Skeletal muscle satellite cell (primary cell): ENCODE measurements around the gene KRTAP4-5.
A peak's percentile ranks its signal among the peaks of the same experiment; 100 is the strongest.
"Not testable (repeated sequence)": the region's sequence is repeated elsewhere in the genome, so short reads cannot be mapped to it uniquely, and the experiment has no call there.

Experiments
- H3K27me3 ChIP-seq: 2 replicates; pipeline ENCODE4 v1.7.0; 2013; ENCODE audit warnings: low read length; ENCODE audit not compliant: control insufficient read depth, insufficient read depth
- H3K36me3 ChIP-seq: 2 replicates; pipeline ENCODE4 v1.7.0; 2013; ENCODE audit warnings: mild to moderate bottlenecking, control low read depth, low read length; ENCODE audit not compliant: insufficient read depth
- H3K4me1 ChIP-seq: 2 replicates; pipeline ENCODE4 v1.7.0; 2013; ENCODE audit warnings: low read length; ENCODE audit not compliant: control insufficient read depth, insufficient read depth
- H3K4me2 ChIP-seq: 2 replicates; pipeline ENCODE4 v1.7.0; 2013; ENCODE audit warnings: mild to moderate bottlenecking, low read length
- H3K4me3 ChIP-seq: 2 replicates; pipeline ENCODE4 v1.7.0; 2013; ENCODE audit warnings: low read length
- H3K9ac ChIP-seq: 2 replicates; pipeline ENCODE4 v1.7.0; 2013; ENCODE audit warnings: mild to moderate bottlenecking, low read depth, low read length, moderate library complexity
- H3K9me3 ChIP-seq: replicated peaks from 2 replicates; pipeline ENCODE4 v1.7.0; 2013; ENCODE audit warnings: mild to moderate bottlenecking, control low read depth, low read length

KRTAP4-5 gene

GRCh38 chr17:41144846-41145245, 4.8 kb downstream of the KRTAP4-5 start:
- Histone ChIP-seq H3K27me3 (no peaks in the 10 kb centered on the region), H3K4me1 (no peaks in the 10 kb centered on the region), H3K4me3 (no peak overlapping the region), H3K9ac (no peak overlapping the region), H3K9me3 (peaks cover 7% of the 10 kb centered on the region), H3K4me2 (no peak overlapping the region), H3K36me3 (no peaks in the 10 kb centered on the region)

GRCh38 chr17:41141361-41141760, 8.3 kb downstream of the KRTAP4-5 start:
- Histone ChIP-seq H3K9me3 (peaks cover 7% of the 10 kb centered on the region), H3K9ac (peak overlapping the region; percentile 3), H3K27me3 (no peaks in the 10 kb centered on the region), H3K4me3 (no peak overlapping the region), H3K36me3 (no peaks in the 10 kb centered on the region), H3K4me1 (no peaks in the 10 kb centered on the region), H3K4me2 (no peak overlapping the region)

GRCh38 chr17:41140360-41141131, 9.1 kb downstream of the KRTAP4-5 start, which contains the start of gene KRTAP4-6:
KRTAP4-6 (minus strand) TSS chr17:41140544; CDS start chr17:41140487, 57 bp downstream.
- no peak within 1 kb of the TSS for H3K4me2 ChIP-seq
- no peaks in the 10 kb centered on the region for H3K27me3 ChIP-seq

GRCh38 chr17:41139865-41140264, 9.8 kb downstream of the KRTAP4-5 start:
- H3K36me3 ChIP-seq = not testable (repeated sequence)

More at GRCh38 chr17:41140360-41141131, 9.1 kb downstream of the KRTAP4-5 start, which contains the start of gene KRTAP4-6:
- peaks cover 7% of the 10 kb centered on the region for H3K9me3 ChIP-seq
- no peaks in the 10 kb centered on the region for H3K36me3 ChIP-seq
- peak within 1 kb of the TSS; percentile 3 for H3K9ac ChIP-seq
- H3K4me3 ChIP-seq = no peak within 1 kb of the TSS
- H3K4me1 ChIP-seq = no peaks in the 10 kb centered on the region

GRCh38 chr17:41133880-41134735, 15.5 kb downstream of the KRTAP4-5 start:
- no peaks in the 10 kb centered on the region for H3K27me3 ChIP-seq
- H3K4me1 ChIP-seq = peaks cover 26% of the 10 kb centered on the region

More at GRCh38 chr17:41139865-41140264, 9.8 kb downstream of the KRTAP4-5 start:
- not testable (repeated sequence) for H3K9ac ChIP-seq, H3K4me3 ChIP-seq, H3K4me1 ChIP-seq, H3K27me3 ChIP-seq, H3K4me2 ChIP-seq, H3K9me3 ChIP-seq

GRCh38 chr17:41131979-41132378, 17.6 kb downstream of the KRTAP4-5 start:
- Histone ChIP-seq H3K36me3 (no peaks in the 10 kb centered on the region), H3K9me3 (no peaks in the 10 kb centered on the region), H3K9ac (no peak overlapping the region)

More at GRCh38 chr17:41133880-41134735, 15.5 kb downstream of the KRTAP4-5 start:
- Histone ChIP-seq H3K9ac (no peak overlapping the region), H3K4me3 (no peak overlapping the region), H3K4me2 (no peak overlapping the region), H3K9me3 (no peaks in the 10 kb centered on the region), H3K36me3 (no peaks in the 10 kb centered on the region)

GRCh38 chr17:41127371-41127770, 22.3 kb downstream of the KRTAP4-5 start:
- Histone ChIP-seq H3K4me3 (no peak overlapping the region), H3K9ac (no peak overlapping the region), H3K27me3 (no peaks in the 10 kb centered on the region), H3K36me3 (no peaks in the 10 kb centered on the region), H3K4me1 (peaks cover 17% of the 10 kb centered on the region), H3K9me3 (no peaks in the 10 kb centered on the region), H3K4me2 (no peak overlapping the region)

More at GRCh38 chr17:41131979-41132378, 17.6 kb downstream of the KRTAP4-5 start:
- Histone ChIP-seq H3K4me3 (no peak overlapping the region), H3K27me3 (no peaks in the 10 kb centered on the region), H3K4me1 (peaks cover 26% of the 10 kb centered on the region), H3K4me2 (peak overlapping the region; percentile 14)

- Histone ChIP-seq H3K27me3 (no peaks in the 10 kb centered on the region), H3K4me3 (no peak overlapping the region), H3K9me3 (no peaks in the 10 kb centered on the region), H3K4me2 (no peak overlapping the region), H3K9ac (no peak overlapping the region), H3K4me1 (peaks cover 7% of the 10 kb centered on the region), H3K36me3 (no peaks in the 10 kb centered on the region)
Measured at GRCh38 chr17:41126412-41126811, 23.2 kb downstream of the KRTAP4-5 start.

- Histone ChIP-seq H3K27me3 (no peaks in the 10 kb centered on the region), H3K4me3 (no peak overlapping the region), H3K4me2 (no peak overlapping the region), H3K4me1 (peaks cover 4% of the 10 kb centered on the region), H3K36me3 (no peaks in the 10 kb centered on the region), H3K9ac (no peak overlapping the region), H3K9me3 (no peaks in the 10 kb centered on the region)
Measured at GRCh38 chr17:41125064-41125463, 24.6 kb downstream of the KRTAP4-5 start.

GRCh38 chr17:41123991-41124371, 25.6 kb downstream of the KRTAP4-5 start, which contains the start of gene KRTAP4-12:
KRTAP4-12 (minus strand) TSS chr17:41124182; CDS start chr17:41124122, 60 bp downstream.
- not testable (repeated sequence) for H3K4me3 ChIP-seq, H3K9ac ChIP-seq, H3K27me3 ChIP-seq, H3K4me1 ChIP-seq, H3K9me3 ChIP-seq, H3K36me3 ChIP-seq, H3K4me2 ChIP-seq

GRCh38 chr17:41123292-41123990, 26.2 kb downstream of the KRTAP4-5 start:
- H3K36me3 ChIP-seq, H3K9me3 ChIP-seq, H3K27me3 ChIP-seq, H3K9ac ChIP-seq, H3K4me1 ChIP-seq, H3K4me3 ChIP-seq, H3K4me2 ChIP-seq: not testable (repeated sequence)
